RWPE2 (cell line): ENCODE measurements around the gene UVRAG.
A peak's percentile ranks its signal among the peaks of the same experiment; 100 is the strongest.

ENCODE experiments used
- ATAC-seq: fragments of 200-7000 bp; cut with Tn5 transposase; 3 replicates; pipeline ENCODE4 v1.9.1; 2021; ENCODE audit warnings: low read depth
- DNase-seq: peaks from one replicate; pipeline ENCODE4 v3.0.0-alpha.2; 2020; ENCODE audit warnings: low spot score
- H3K27ac ChIP-seq: fragments of 450-650 bp; 2 replicates; pipeline ENCODE4 v1.5.1; 2017; ENCODE audit warnings: mild to moderate bottlenecking; ENCODE audit not compliant: poor library complexity, severe bottlenecking
- H3K27me3 ChIP-seq: fragments of 250-450 bp; sonication (Bioruptor Pico); 2 replicates; pipeline ENCODE4 v1.5.1; 2021; ENCODE audit warnings: mild to moderate bottlenecking, moderate library complexity; ENCODE audit not compliant: insufficient read depth, poor library complexity, severe bottlenecking
- H3K36me3 ChIP-seq: fragments of 250-450 bp; sonication (Bioruptor Pico); 2 replicates; pipeline ENCODE4 v1.5.1; 2020; ENCODE audit warnings: low read depth, mild to moderate bottlenecking, moderate library complexity
- H3K4me1 ChIP-seq: fragments of 250-450 bp; sonication (Bioruptor Pico); 2 replicates; pipeline ENCODE4 v1.5.1; 2021; ENCODE audit warnings: mild to moderate bottlenecking, moderate library complexity; ENCODE audit not compliant: insufficient read depth, poor library complexity, severe bottlenecking
- H3K4me3 ChIP-seq: fragments of 250-450 bp; sonication (Bioruptor Pico); 2 replicates; pipeline ENCODE4 v1.5.1; 2021; ENCODE audit warnings: mild to moderate bottlenecking, moderate library complexity; ENCODE audit not compliant: severe bottlenecking
- H3K9me3 ChIP-seq: fragments of 250-450 bp; sonication (Bioruptor Pico); 2 replicates; pipeline ENCODE4 v1.5.1; 2021; ENCODE audit warnings: mild to moderate bottlenecking, moderate library complexity; ENCODE audit not compliant: severe bottlenecking
- CTCF ChIP-seq: fragments of 450-650 bp; IDR thresholded peaks from one replicate; pipeline ENCODE4 v1.5.1; 2017; ENCODE audit warnings: mild to moderate bottlenecking, moderate library complexity; ENCODE audit not compliant: poor library complexity, severe bottlenecking

The UVRAG gene

GRCh38 chr11:75859614-75860013 lies 44.6 kb downstream of the UVRAG start:
- Histone ChIP-seq H3K4me1 (no peaks in the 10 kb centered on the region), H3K27ac (no peak overlapping the region), H3K9me3 (no peaks in the 10 kb centered on the region), H3K27me3 (no peaks in the 10 kb centered on the region), H3K36me3 (no peaks in the 10 kb centered on the region; the same call in 1 of the 2 replicates), H3K4me3 (no peak overlapping the region)
- ATAC-seq: no peak
- TF ChIP-seq CTCF: no peak
- no peak for DNase-seq

- Histone ChIP-seq H3K4me1 (no peaks in the 10 kb centered on the region), H3K36me3 (no peaks in the 10 kb centered on the region), H3K27ac (no peak overlapping the region), H3K9me3 (no peaks in the 10 kb centered on the region), H3K4me3 (no peak overlapping the region), H3K27me3 (no peaks in the 10 kb centered on the region)
- no peak for DNase-seq
- no peak for ATAC-seq
- no peak for TF ChIP-seq CTCF
Observed at GRCh38 chr11:75862437-75862836, 47.4 kb downstream of the UVRAG start.

GRCh38 chr11:75867778-75868374 lies 52.9 kb downstream of the UVRAG start:
- DNase-seq (no peak), ATAC-seq (peak; percentile 40; the same call in 1 of the 3 replicates)
- H3K36me3 ChIP-seq: no peaks in the 10 kb centered on the region
- H3K4me3 ChIP-seq: no peak overlapping the region
- no peaks in the 10 kb centered on the region for H3K4me1 ChIP-seq
- no peak overlapping the region for H3K27ac ChIP-seq
- H3K27me3 ChIP-seq: no peaks in the 10 kb centered on the region
- TF ChIP-seq CTCF: peak; percentile 89
- H3K9me3 ChIP-seq: no peaks in the 10 kb centered on the region

- H3K27ac ChIP-seq: no peak overlapping the region
- DNase-seq: no peak
- no peaks in the 10 kb centered on the region for H3K27me3 ChIP-seq
- no peaks in the 10 kb centered on the region for H3K36me3 ChIP-seq
- no peak for ATAC-seq
- TF ChIP-seq CTCF: no peak
- H3K9me3 ChIP-seq: no peaks in the 10 kb centered on the region
- no peaks in the 10 kb centered on the region for H3K4me1 ChIP-seq
- no peak overlapping the region for H3K4me3 ChIP-seq
Observed at GRCh38 chr11:75868990-75869389, 54.0 kb downstream of the UVRAG start.

GRCh38 chr11:75869661-75870455 lies 54.8 kb downstream of the UVRAG start:
- Histone ChIP-seq H3K27me3 (no peaks in the 10 kb centered on the region), H3K36me3 (no peaks in the 10 kb centered on the region), H3K9me3 (no peaks in the 10 kb centered on the region), H3K4me3 (no peak overlapping the region), H3K4me1 (no peaks in the 10 kb centered on the region), H3K27ac (no peak overlapping the region)
- DNase-seq (no peak), ATAC-seq (no peak)
- no peak for TF ChIP-seq CTCF
